PC-3 (cell line): ENCODE results near the gene PRPF6. TPM values are rescaled to one million over a fixed set of nuclear protein-coding genes. Genes with fewer than 3 reads are reported as not detected.

ENCODE experiments used
- ATAC-seq: fragments of 200-7000 bp; cut with Tn5 transposase; 2 replicates; pipeline ENCODE4 v1.9.1; 2020; ENCODE audit warnings: mild to moderate bottlenecking, moderate library complexity
- BruUV-seq: library from RNA; stranded (reverse); fragments of 400-500 nt; replicated peaks from 2 replicates; lab custom pipeline; 2021; lab: Mats Ljungman, UMichigan
- CTCF ChIA-PET: fragments of 300-600 bp; sonication (Branson Sonifier 250); formaldehyde crosslinking; loops from one replicate; lab custom pipeline; 2022; ENCODE audit warnings: antibody characterized with exemption; lab: Charles Lee
- POLR2A ChIA-PET: fragments of 300-600 bp; sonication (Branson Sonifier 250); formaldehyde crosslinking; loops from one replicate; lab custom pipeline; 2022; ENCODE audit warnings: antibody characterized with exemption; ENCODE audit not compliant: unreplicated experiment; lab: Charles Lee
- DNase-seq: peaks from one replicate; pipeline ENCODE4 v3.0.0-alpha.2; 2015
- H2AFZ ChIP-seq: fragments of 300-600 bp; sonication (generic); 2 replicates; pipeline ENCODE4 v1.6.0; 2016; ENCODE audit warnings: antibody characterized with exemption, low read length
- H3F3A ChIP-seq: fragments of 300-600 bp; sonication (generic); one replicate; pipeline ENCODE4 v1.6.0; 2017; ENCODE audit warnings: antibody characterized with exemption, low read length, control low read depth, mild to moderate bottlenecking; ENCODE audit not compliant: unreplicated experiment
- H3K27ac ChIP-seq: fragments of 300-600 bp; sonication (generic); 2 replicates; pipeline ENCODE4 v1.5.1; 2016; ENCODE audit warnings: mild to moderate bottlenecking, low read length
- H3K27me3 ChIP-seq: fragments of 300-600 bp; sonication (generic); 2 replicates; pipeline ENCODE4 v1.6.1; 2016; ENCODE audit warnings: low read length, mixed read lengths
- H3K36me3 ChIP-seq: fragments of 300-600 bp; sonication (generic); 2 replicates; pipeline ENCODE4 v1.6.1; 2016; ENCODE audit warnings: low read depth, mixed run types, low read length, mixed read lengths
- H3K4me1 ChIP-seq: fragments of 300-600 bp; sonication (generic); 2 replicates; pipeline ENCODE4 v1.5.1; 2016; ENCODE audit warnings: low read length; ENCODE audit not compliant: insufficient read depth
- H3K4me2 ChIP-seq: fragments of 300-600 bp; sonication (generic); 2 replicates; pipeline ENCODE4 v1.6.0; 2016; ENCODE audit warnings: low read length
- H3K4me3 ChIP-seq: fragments of 300-600 bp; sonication (generic); 2 replicates; pipeline ENCODE4 v1.5.1; 2016; ENCODE audit warnings: mild to moderate bottlenecking, low read length, mixed read lengths
- H3K79me2 ChIP-seq: fragments of 300-600 bp; sonication (generic); 2 replicates; pipeline ENCODE4 v1.6.1; 2017; ENCODE audit warnings: low read length, mixed read lengths
- H3K9ac ChIP-seq: fragments of 300-600 bp; sonication (generic); 2 replicates; pipeline ENCODE4 v1.6.0; 2016; ENCODE audit warnings: mild to moderate bottlenecking, low read length
- H3K9me2 ChIP-seq: fragments of 300-600 bp; sonication (generic); replicated peaks from 2 replicates; pipeline ENCODE4 v1.6.1; 2016; ENCODE audit warnings: mixed run types, low read length, mixed read lengths
- H3K9me3 ChIP-seq: fragments of 300-600 bp; sonication (generic); 2 replicates; pipeline ENCODE4 v1.6.1; 2016; ENCODE audit warnings: low read length, mixed read lengths
- H4K20me1 ChIP-seq: fragments of 300-600 bp; sonication (generic); 2 replicates; pipeline ENCODE4 v1.6.1; 2016; ENCODE audit warnings: low read length, mixed read lengths
- CTCF ChIP-seq: fragments of 300-600 bp; sonication (generic); conservative IDR thresholded peaks from 2 replicates; pipeline ENCODE4 v1.5.1; 2017; ENCODE audit warnings: antibody characterized with exemption, low read depth, mild to moderate bottlenecking, low read length
- EZH2 ChIP-seq: fragments of 300-600 bp; sonication (generic); IDR thresholded peaks from one replicate; pipeline ENCODE4 v1.6.1; 2017; ENCODE audit warnings: antibody characterized with exemption, mild to moderate bottlenecking, low read length; ENCODE audit not compliant: unreplicated experiment
- EZH2phosphoT487 ChIP-seq: fragments of 300-600 bp; sonication (generic); IDR thresholded peaks from 2 replicates; pipeline ENCODE4 v1.6.1; 2018; ENCODE audit warnings: mild to moderate bottlenecking, antibody characterized with exemption, low read length, borderline replicate concordance
- intact Hi-C: fragments of 100-400 bp; cut with micrococcal nuclease; formaldehyde crosslinking; loops from 2 replicates; pipeline ENCODE4 v1.9.0; 2023
- total RNA-seq: library from RNA; depleted of rRNA; stranded (reverse); fragments of >200 nt; gene quantifications from 2 replicates; pipeline ENCODE4 v1.2.3, GENCODE V29; 2014

The PRPF6 gene
- total RNA-seq, 1 experiment from 2014 or later = 67.1 TPM

- H3K4me2 ChIP-seq = no peak overlapping the region
- H3K4me3 ChIP-seq = no peak overlapping the region
- no peak overlapping the region for H3K27ac ChIP-seq
- no peak overlapping the region for H2AFZ ChIP-seq
- H4K20me1 ChIP-seq = no peaks in the 10 kb centered on the region
- peaks cover 9% of the 10 kb centered on the region; the same call in 1 of the 2 replicates for H3K36me3 ChIP-seq
- H3K27me3 ChIP-seq = no peaks in the 10 kb centered on the region
- no peaks in the 10 kb centered on the region for H3F3A ChIP-seq
- TF ChIP-seq CTCF (no peak), EZH2phosphoT487 (no peak), EZH2 (no peak)
- H3K4me1 ChIP-seq = no peaks in the 10 kb centered on the region
- no TSS peak for BruUV-seq
- ChIA-PET CTCF (no interaction called here), POLR2A (no interaction called here)
- H3K9ac ChIP-seq = no peak overlapping the region
- no peaks in the 10 kb centered on the region for H3K79me2 ChIP-seq
- H3K9me2 ChIP-seq = no peaks in the 10 kb centered on the region
- intact Hi-C loops = no loop called here
- H3K9me3 ChIP-seq = no peaks in the 10 kb centered on the region
- DNase-seq (no peak), ATAC-seq (no peak)
Measured at GRCh38 chr20:64035066-64035932, 54.4 kb downstream of the PRPF6 start.

- Histone ChIP-seq H4K20me1 (no peaks in the 10 kb centered on the region), H3K9me3 (no peaks in the 10 kb centered on the region), H3F3A (no peaks in the 10 kb centered on the region), H3K27me3 (no peaks in the 10 kb centered on the region), H3K4me1 (no peaks in the 10 kb centered on the region), H2AFZ (no peak within 1 kb of the TSS), H3K27ac (no peak within 1 kb of the TSS), H3K36me3 (peaks cover 3% of the 10 kb centered on the region; the same call in 1 of the 2 replicates), H3K9ac (no peak within 1 kb of the TSS), H3K9me2 (no peaks in the 10 kb centered on the region), H3K79me2 (no peaks in the 10 kb centered on the region), H3K4me2 (no peak within 1 kb of the TSS), H3K4me3 (no peak within 1 kb of the TSS)
- DNase-seq (no peak), ATAC-seq (no peak)
- POLR2A ChIA-PET = no interaction called here
- CTCF ChIA-PET = no interaction called here
- TF ChIP-seq EZH2phosphoT487 = no peak
- no peak for TF ChIP-seq CTCF
- TF ChIP-seq EZH2 = no peak
- no TSS peak for BruUV-seq
- intact Hi-C loops = no loop called here
Measured at GRCh38 chr20:64035933-64036345, 55.0 kb downstream of the PRPF6 start, which contains the start of gene C20orf204. Gene C20orf204 (plus strand): TSS chr20:64036182. CDS start chr20:64036324, 142 bp downstream.
